ENCODE data around the gene HTT-AS.
"Not testable (repeated sequence)": the region's sequence is repeated elsewhere in the genome, so short reads cannot be mapped to it uniquely, and the experiment has no call there.

HTT-AS gene

GRCh38 chr4:3074078-3074845 is at the start of gene HTT-AS, which contains the start of gene HTT:
TSS of gene HTT-AS (minus strand) at chr4:3074538.
TSS of gene HTT (plus strand) at chr4:3074681. CDS start at chr4:3074826, 145 bp downstream.
- peak; percentile 80 for DNase-seq (ENCODE audit: low spot score)

GRCh38 chr4:3123181-3123671 is 48.9 kb upstream of the HTT-AS start:
- DNase-seq (ENCODE audit: low spot score) = no peak

- no peak for DNase-seq (ENCODE audit: low spot score)
These were observed 47.8 kb upstream of the HTT-AS start for GRCh38 chr4:3122081-3122563.

- no peak for DNase-seq (ENCODE audit: low spot score)
These were observed 47.3 kb upstream of the HTT-AS start for GRCh38 chr4:3121596-3121995.

- DNase-seq (ENCODE audit: low spot score) = no peak
These were observed 46.8 kb upstream of the HTT-AS start for GRCh38 chr4:3121110-3121509.

GRCh38 chr4:3119464-3119863 is 45.1 kb upstream of the HTT-AS start:
- DNase-seq (ENCODE audit: low spot score) = no peak

GRCh38 chr4:3118312-3118711 is 44.0 kb upstream of the HTT-AS start:
- no peak for DNase-seq (ENCODE audit: low spot score)

- no peak for DNase-seq (ENCODE audit: low spot score)
These were observed 42.6 kb upstream of the HTT-AS start for GRCh38 chr4:3116955-3117354.

- no peak for DNase-seq (ENCODE audit: low spot score)
These were observed 41.4 kb upstream of the HTT-AS start for GRCh38 chr4:3115637-3116270.

- DNase-seq (ENCODE audit: low spot score) = no peak
These were observed 40.0 kb upstream of the HTT-AS start for GRCh38 chr4:3114377-3114776.

- DNase-seq (ENCODE audit: low spot score) = no peak
These were observed 38.5 kb upstream of the HTT-AS start for GRCh38 chr4:3112609-3113469.

GRCh38 chr4:3112201-3112600 is 37.9 kb upstream of the HTT-AS start:
- DNase-seq (ENCODE audit: low spot score) = no peak

- no peak for DNase-seq (ENCODE audit: low spot score)
These were observed 37.1 kb upstream of the HTT-AS start for GRCh38 chr4:3111461-3111860.

GRCh38 chr4:3108211-3108610 is 33.9 kb upstream of the HTT-AS start:
- DNase-seq (ENCODE audit: low spot score) = no peak

- DNase-seq (ENCODE audit: low spot score) = no peak
These were observed 33.4 kb upstream of the HTT-AS start for GRCh38 chr4:3107691-3108121.

- DNase-seq (ENCODE audit: low spot score) = no peak
These were observed 32.9 kb upstream of the HTT-AS start for GRCh38 chr4:3107271-3107670.

GRCh38 chr4:3106339-3107186 is 32.2 kb upstream of the HTT-AS start:
- peak; percentile 88 for DNase-seq (ENCODE audit: low spot score)

- no peak for DNase-seq (ENCODE audit: low spot score)
These were observed 24.0 kb upstream of the HTT-AS start for GRCh38 chr4:3098346-3098745.

GRCh38 chr4:3096202-3096601 is 21.9 kb upstream of the HTT-AS start:
- DNase-seq (ENCODE audit: low spot score) = no peak

GRCh38 chr4:3094701-3095100 is 20.4 kb upstream of the HTT-AS start:
- DNase-seq (ENCODE audit: low spot score) = not testable (repeated sequence)

- no peak for DNase-seq (ENCODE audit: low spot score)
These were observed 17.1 kb upstream of the HTT-AS start for GRCh38 chr4:3091464-3091863.
